Measurements from ENCODE around the gene NRN1L. TPM values are rescaled to one million over a fixed set of nuclear protein-coding genes. Genes with fewer than 3 reads are reported as not detected.

Gene NRN1L
- total and polyA plus RNA-seq, 4 donors: 1.1 to 5.8 (median 3.6) TPM

DNA sequence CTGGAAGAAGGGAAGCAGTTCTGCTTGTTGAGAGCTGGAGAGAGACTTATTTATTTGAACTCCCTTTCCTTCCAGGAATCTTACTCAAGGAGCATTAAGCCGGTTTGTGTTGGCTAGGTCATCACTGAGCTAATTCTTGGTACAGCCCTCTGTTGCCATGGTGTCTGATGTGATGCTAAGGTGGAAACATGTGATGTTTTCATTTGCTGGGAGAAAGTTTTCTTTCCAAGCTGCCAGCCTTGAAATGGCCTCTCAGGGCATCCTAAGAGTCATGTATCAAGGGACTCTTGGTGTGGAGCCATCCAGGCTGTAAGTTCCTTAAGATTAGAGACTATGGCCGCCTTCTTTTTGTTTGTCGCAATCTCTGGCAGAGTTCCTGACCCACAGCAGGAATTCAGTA, 12.5 kb downstream of the NRN1L start:
- DNase-seq: no peak
- no peak overlapping the region for H3K9ac ChIP-seq (ENCODE audit: insufficient read depth in 1 of 2, low read length in 2 of 2)
- H3K4me1 ChIP-seq (ENCODE audit: control insufficient read depth in 5 of 5, insufficient read depth in 5 of 5, low read length in 5 of 5): peaks cover 7 to 16% (median 8%) of the 10 kb centered on the region in 5 donors
- no peaks in the 10 kb centered on the region for H3K27me3 ChIP-seq (ENCODE audit: control insufficient read depth in 3 of 3, insufficient read depth in 3 of 3, low read length in 2 of 3)
- no peaks in the 10 kb centered on the region for H3K9me3 ChIP-seq (ENCODE audit: control insufficient read depth in 4 of 4, insufficient read depth in 3 of 4, low read length in 3 of 4)
- peak overlapping the region in 1 of 2 donors; percentile 8 for H3K27ac ChIP-seq (ENCODE audit: low read depth in 1 of 2, low read length in 1 of 2)
- TF ChIP-seq, protein P1, sequence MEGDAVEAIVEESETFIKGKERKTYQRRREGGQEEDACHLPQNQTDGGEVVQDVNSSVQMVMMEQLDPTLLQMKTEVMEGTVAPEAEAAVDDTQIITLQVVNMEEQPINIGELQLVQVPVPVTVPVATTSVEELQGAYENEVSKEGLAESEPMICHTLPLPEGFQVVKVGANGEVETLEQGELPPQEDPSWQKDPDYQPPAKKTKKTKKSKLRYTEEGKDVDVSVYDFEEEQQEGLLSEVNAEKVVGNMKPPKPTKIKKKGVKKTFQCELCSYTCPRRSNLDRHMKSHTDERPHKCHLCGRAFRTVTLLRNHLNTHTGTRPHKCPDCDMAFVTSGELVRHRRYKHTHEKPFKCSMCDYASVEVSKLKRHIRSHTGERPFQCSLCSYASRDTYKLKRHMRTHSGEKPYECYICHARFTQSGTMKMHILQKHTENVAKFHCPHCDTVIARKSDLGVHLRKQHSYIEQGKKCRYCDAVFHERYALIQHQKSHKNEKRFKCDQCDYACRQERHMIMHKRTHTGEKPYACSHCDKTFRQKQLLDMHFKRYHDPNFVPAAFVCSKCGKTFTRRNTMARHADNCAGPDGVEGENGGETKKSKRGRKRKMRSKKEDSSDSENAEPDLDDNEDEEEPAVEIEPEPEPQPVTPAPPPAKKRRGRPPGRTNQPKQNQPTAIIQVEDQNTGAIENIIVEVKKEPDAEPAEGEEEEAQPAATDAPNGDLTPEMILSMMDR (IDR thresholded peaks at IDR 0.05; ENCODE audit: control extremely low read depth, extremely low read depth): no peak
- H3K36me3 ChIP-seq (ENCODE audit: control insufficient read depth in 4 of 4, insufficient read depth in 4 of 4, low read length in 4 of 4): peaks cover 0 to 3% (median 3%) of the 10 kb centered on the region in 4 donors
- no peak for ATAC-seq (ENCODE audit: insufficient read depth, low FRiP score)
- H3K4me3 ChIP-seq: no peak overlapping the region
- 64 to 73% methylated on average over 3 of the region's 3 CpGs for WGBS, 2 donors

GRCh38 chr16:67901734-67902133, 17.0 kb downstream of the NRN1L start:
- TF ChIP-seq, protein P1 (IDR thresholded peaks at IDR 0.05; ENCODE audit: control extremely low read depth, extremely low read depth): no peak
- Histone ChIP-seq H3K9me3 (ENCODE audit: control insufficient read depth in 4 of 4, insufficient read depth in 3 of 4, low read length in 3 of 4) (no peaks in the 10 kb centered on the region), H3K36me3 (ENCODE audit: control insufficient read depth in 4 of 4, insufficient read depth in 4 of 4, low read length in 4 of 4) (peaks cover 0 to 10% (median 4%) of the 10 kb centered on the region in 4 donors), H3K27ac (ENCODE audit: low read depth in 1 of 2, low read length in 1 of 2) (no peak overlapping the region), H3K27me3 (ENCODE audit: control insufficient read depth in 3 of 3, insufficient read depth in 3 of 3, low read length in 2 of 3) (no peaks in the 10 kb centered on the region), H3K9ac (ENCODE audit: insufficient read depth in 1 of 2, low read length in 2 of 2) (no peak overlapping the region), H3K4me1 (ENCODE audit: control insufficient read depth in 5 of 5, insufficient read depth in 5 of 5, low read length in 5 of 5) (peaks cover 0 to 6% (median 0%) of the 10 kb centered on the region in 5 donors), H3K4me3 (no peak overlapping the region)
- no peak for DNase-seq
- ATAC-seq (ENCODE audit: insufficient read depth, low FRiP score): no peak
- 90 to 97% methylated on average over 5 of the region's 5 CpGs for WGBS, 2 donors

DNA sequence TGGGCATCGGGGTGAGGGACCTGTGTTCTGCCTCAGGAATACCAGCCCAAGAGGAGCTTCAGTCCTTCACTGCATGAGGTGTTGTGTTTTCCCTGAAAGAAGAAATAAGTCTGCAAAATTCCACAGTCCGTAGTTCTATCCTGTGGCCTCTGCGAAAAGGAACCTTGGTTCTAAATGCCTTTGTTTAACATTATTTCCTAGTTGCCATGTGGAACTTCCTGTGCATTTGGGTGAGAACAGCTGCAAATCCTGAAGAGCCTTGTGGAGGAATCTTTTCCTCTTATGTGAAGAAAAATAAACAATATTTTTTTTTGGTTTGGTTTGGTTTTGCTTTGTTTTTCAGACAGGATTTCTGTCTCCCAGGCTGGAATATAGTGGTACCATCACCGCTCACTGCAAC, 18.1 kb downstream of the NRN1L start:
- H3K27ac ChIP-seq (ENCODE audit: low read depth in 1 of 2, low read length in 1 of 2): peak overlapping the region in 1 of 2 donors; percentile 37
- WGBS, 2 donors: 75 to 82% methylated on average over 4 of the region's 4 CpGs
- DNase-seq: no peak
- no peaks in the 10 kb centered on the region for H3K9me3 ChIP-seq (ENCODE audit: control insufficient read depth in 4 of 4, insufficient read depth in 3 of 4, low read length in 3 of 4)
- H3K4me3 ChIP-seq: no peak overlapping the region
- TF ChIP-seq, protein P1 (IDR thresholded peaks at IDR 0.05; ENCODE audit: control extremely low read depth, extremely low read depth): no peak
- no peak for ATAC-seq (ENCODE audit: insufficient read depth, low FRiP score)
- H3K9ac ChIP-seq (ENCODE audit: insufficient read depth in 1 of 2, low read length in 2 of 2): no peak overlapping the region
- H3K36me3 ChIP-seq (ENCODE audit: control insufficient read depth in 4 of 4, insufficient read depth in 4 of 4, low read length in 4 of 4): peaks cover 0 to 10% (median 4%) of the 10 kb centered on the region in 4 donors
- peaks cover 0 to 2% (median 0%) of the 10 kb centered on the region in 5 donors for H3K4me1 ChIP-seq (ENCODE audit: control insufficient read depth in 5 of 5, insufficient read depth in 5 of 5, low read length in 5 of 5)
- H3K27me3 ChIP-seq (ENCODE audit: control insufficient read depth in 3 of 3, insufficient read depth in 3 of 3, low read length in 2 of 3): no peaks in the 10 kb centered on the region

All from lung (tissue), 12 donors.